ENCODE data around the gene HPCAL1.

HPCAL1 gene

GRCh38 chr2:10372203-10372861 lies 69.6 kb downstream of the HPCAL1 start:
- no peak for DNase-seq

GRCh38 chr2:10372862-10373240 lies 70.1 kb downstream of the HPCAL1 start:
- DNase-seq = no peak

GRCh38 chr2:10373931-10374330 lies 71.2 kb downstream of the HPCAL1 start:
- peak; percentile 57 for DNase-seq

GRCh38 chr2:10374362-10374943 lies 71.7 kb downstream of the HPCAL1 start:
- DNase-seq = no peak

- peak; percentile 65 for DNase-seq
Measured at GRCh38 chr2:10375570-10376281, 73.0 kb downstream of the HPCAL1 start.

GRCh38 chr2:10377052-10377746 lies 74.5 kb downstream of the HPCAL1 start:
- DNase-seq = peak; percentile 37

- no peak for DNase-seq
Measured at GRCh38 chr2:10377747-10378085, 75.0 kb downstream of the HPCAL1 start.

GRCh38 chr2:10378189-10378588 lies 75.5 kb downstream of the HPCAL1 start:
- DNase-seq = no peak

- DNase-seq = no peak
Measured at GRCh38 chr2:10380048-10380926, 77.6 kb downstream of the HPCAL1 start.

- DNase-seq = no peak
Measured at GRCh38 chr2:10381997-10382353, 79.3 kb downstream of the HPCAL1 start.

- DNase-seq = peak; percentile 86
Measured at GRCh38 chr2:10382354-10383061, 79.8 kb downstream of the HPCAL1 start.

GRCh38 chr2:10383960-10384734 lies 81.4 kb downstream of the HPCAL1 start:
- no peak for DNase-seq

GRCh38 chr2:10385501-10385900 lies 82.8 kb downstream of the HPCAL1 start:
- DNase-seq = no peak

- no peak for DNase-seq
Measured at GRCh38 chr2:10385933-10386773, 83.4 kb downstream of the HPCAL1 start.

GRCh38 chr2:10387033-10387432 lies 84.3 kb downstream of the HPCAL1 start:
- DNase-seq = peak; percentile 82

GRCh38 chr2:10388954-10389560 lies 86.4 kb downstream of the HPCAL1 start:
- DNase-seq = no peak

GRCh38 chr2:10389573-10389972 lies 86.9 kb downstream of the HPCAL1 start:
- DNase-seq = no peak

GRCh38 chr2:10390369-10390801 lies 87.7 kb downstream of the HPCAL1 start:
- no peak for DNase-seq

GRCh38 chr2:10392100-10392499 lies 89.4 kb downstream of the HPCAL1 start:
- DNase-seq = no peak

- no peak for DNase-seq
Measured at GRCh38 chr2:10392548-10392947, 89.8 kb downstream of the HPCAL1 start.
